NT2/D1 (cell line): Measurements from ENCODE around the gene PEDS1.

Experiments
- YY1 ChIP-seq: IDR thresholded peaks from 2 replicates; pipeline ENCODE4 v1.6.1; 2011; ENCODE audit not compliant: insufficient read length, insufficient read depth
- ZNF274 ChIP-seq: IDR thresholded peaks from 2 replicates; pipeline ENCODE4 v1.6.1; 2011; ENCODE audit warnings: mild to moderate bottlenecking, low read depth, low read length

GRCh38 chr20:50142812-50143211 lies 10.7 kb downstream of the PEDS1 start:
- TF ChIP-seq ZNF274 (no peak), YY1 (no peak)
